Mucosa of descending colon (tissue), 3 donors: ENCODE results near the gene TUBAL3. TPM values are rescaled to one million over a fixed set of nuclear protein-coding genes. Genes with fewer than 3 reads are reported as not detected.
A peak's percentile ranks its signal among the peaks of the same experiment; 100 is the strongest.

ENCODE experiments used
- ATAC-seq: fragments of 200-7000 bp; cut with Tn5 transposase; one replicate; pipeline ENCODE4 v1.9.1; 2020; ENCODE audit warnings: mild to moderate bottlenecking, moderate library complexity
- DNase-seq, 3 donors: peaks; one replicate each; pipeline ENCODE4 v3.0.0-alpha.2; 2020
- H3K36me3 ChIP-seq: fragments of 200-600 bp; one replicate; pipeline ENCODE4 v1.8.0; 2021; ENCODE audit warnings: low read depth, mild to moderate bottlenecking
- H3K4me1 ChIP-seq: fragments of 200-600 bp; one replicate; pipeline ENCODE4 v1.8.0; 2021; ENCODE audit warnings: low read depth, mild to moderate bottlenecking
- H3K4me3 ChIP-seq: fragments of 200-600 bp; one replicate; pipeline ENCODE4 v1.8.0; 2021; ENCODE audit warnings: mild to moderate bottlenecking
- H3K9me3 ChIP-seq: fragments of 200-600 bp; one replicate; pipeline ENCODE4 v1.8.0; 2021; ENCODE audit warnings: mild to moderate bottlenecking
- intact Hi-C, 2 donors: fragments of 100-400 bp; cut with DNase I in 1 of 2; cut with micrococcal nuclease in 1 of 2; formaldehyde crosslinking; loops; one replicate each; pipeline versions ENCODE4 v1.11.0 to v1.11.1; 2022; cut with DNase I, micrococcal nuclease
- total RNA-seq, 3 donors: library from RNA; stranded (reverse); fragmentation: NEBNext Ultra II Directional in 2 of 3; extraction: Animal tissue kit (Norgen Biotek cat#: 25700) in 2 of 3; gene quantifications; one replicate each; pipeline versions ENCODE4 v1.2.1 to v1.2.4, GENCODE V29; 2021 to 2023
- TF ChIP-seq, protein P1 (sequence below): fragments of 200-600 bp; IDR thresholded peaks from one replicate; pipeline ENCODE4 v1.8.0; 2022; ENCODE audit warnings: antibody characterized with exemption, mild to moderate bottlenecking
- donor health status: DM: no; HTN: no; CAD: no; lungs with moderate emphysema.
- donor health status: DM: no; HTN: no; CAD: no.
- donor health status: DM: no; HTN: yes; CAD: no.

Gene TUBAL3
- total RNA-seq, 3 donors from 2014 or later = 20.9 to 64.0 (median 38.7) TPM

- ATAC-seq = no peak
- no peaks in the 10 kb centered on the region for H3K9me3 ChIP-seq
- no peaks in the 10 kb centered on the region for H3K36me3 ChIP-seq
- H3K4me3 ChIP-seq = no peak overlapping the region
- intact Hi-C loops = no loop called here
- no peak for DNase-seq
- no peaks in the 10 kb centered on the region for H3K4me1 ChIP-seq
- TF ChIP-seq, protein P1, sequence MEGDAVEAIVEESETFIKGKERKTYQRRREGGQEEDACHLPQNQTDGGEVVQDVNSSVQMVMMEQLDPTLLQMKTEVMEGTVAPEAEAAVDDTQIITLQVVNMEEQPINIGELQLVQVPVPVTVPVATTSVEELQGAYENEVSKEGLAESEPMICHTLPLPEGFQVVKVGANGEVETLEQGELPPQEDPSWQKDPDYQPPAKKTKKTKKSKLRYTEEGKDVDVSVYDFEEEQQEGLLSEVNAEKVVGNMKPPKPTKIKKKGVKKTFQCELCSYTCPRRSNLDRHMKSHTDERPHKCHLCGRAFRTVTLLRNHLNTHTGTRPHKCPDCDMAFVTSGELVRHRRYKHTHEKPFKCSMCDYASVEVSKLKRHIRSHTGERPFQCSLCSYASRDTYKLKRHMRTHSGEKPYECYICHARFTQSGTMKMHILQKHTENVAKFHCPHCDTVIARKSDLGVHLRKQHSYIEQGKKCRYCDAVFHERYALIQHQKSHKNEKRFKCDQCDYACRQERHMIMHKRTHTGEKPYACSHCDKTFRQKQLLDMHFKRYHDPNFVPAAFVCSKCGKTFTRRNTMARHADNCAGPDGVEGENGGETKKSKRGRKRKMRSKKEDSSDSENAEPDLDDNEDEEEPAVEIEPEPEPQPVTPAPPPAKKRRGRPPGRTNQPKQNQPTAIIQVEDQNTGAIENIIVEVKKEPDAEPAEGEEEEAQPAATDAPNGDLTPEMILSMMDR = no peak
Observed at GRCh38 chr10:5435328-5435727, 30.7 kb upstream of the TUBAL3 start.

GRCh38 chr10:5434017-5434753 lies 29.6 kb upstream of the TUBAL3 start:
- ATAC-seq = peak; percentile 84
- no peaks in the 10 kb centered on the region for H3K36me3 ChIP-seq
- H3K4me1 ChIP-seq = no peaks in the 10 kb centered on the region
- H3K4me3 ChIP-seq = no peak overlapping the region
- DNase-seq = no peak
- intact Hi-C loops = no loop called here
- TF ChIP-seq, protein P1 = peak; percentile 37
- H3K9me3 ChIP-seq = no peaks in the 10 kb centered on the region

- Histone ChIP-seq H3K4me1 (no peaks in the 10 kb centered on the region), H3K9me3 (no peaks in the 10 kb centered on the region), H3K36me3 (no peaks in the 10 kb centered on the region), H3K4me3 (no peak overlapping the region)
- intact Hi-C loops = no loop called here
- ATAC-seq (no peak), DNase-seq (no peak)
- TF ChIP-seq, protein P1 = no peak
Observed at GRCh38 chr10:5433182-5433581, 28.6 kb upstream of the TUBAL3 start.

DNA sequence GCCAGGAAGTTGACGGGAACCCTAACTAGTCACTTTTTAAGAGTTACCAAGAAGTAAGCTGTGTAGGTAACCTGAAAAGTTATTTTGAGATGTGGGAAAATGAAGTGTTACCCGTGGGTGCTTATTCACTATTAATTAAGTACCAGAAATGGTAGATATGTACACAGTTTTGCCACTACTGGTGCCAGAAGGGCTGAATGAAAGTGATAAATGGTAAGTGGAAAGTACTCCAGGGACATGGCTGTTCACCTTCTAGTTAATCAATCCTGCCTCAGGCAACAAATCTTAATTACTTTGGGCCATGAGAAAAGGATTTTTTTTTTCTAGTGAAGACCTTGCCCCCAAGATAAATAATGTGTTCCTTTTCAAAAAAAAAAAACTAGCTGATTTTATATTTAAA lies 23.5 kb upstream of the TUBAL3 start:
- H3K4me3 ChIP-seq = no peak overlapping the region
- H3K36me3 ChIP-seq = no peaks in the 10 kb centered on the region
- H3K9me3 ChIP-seq = no peaks in the 10 kb centered on the region
- H3K4me1 ChIP-seq = no peaks in the 10 kb centered on the region
- no peak for ATAC-seq
- intact Hi-C loops = loop anchor here in 1 of 2 donors (10.0 kb wide), 1 partner anchor 583 kb away; no protein-coding TSS in a partner anchor
- TF ChIP-seq, protein P1 = no peak
- DNase-seq = no peak

DNA sequence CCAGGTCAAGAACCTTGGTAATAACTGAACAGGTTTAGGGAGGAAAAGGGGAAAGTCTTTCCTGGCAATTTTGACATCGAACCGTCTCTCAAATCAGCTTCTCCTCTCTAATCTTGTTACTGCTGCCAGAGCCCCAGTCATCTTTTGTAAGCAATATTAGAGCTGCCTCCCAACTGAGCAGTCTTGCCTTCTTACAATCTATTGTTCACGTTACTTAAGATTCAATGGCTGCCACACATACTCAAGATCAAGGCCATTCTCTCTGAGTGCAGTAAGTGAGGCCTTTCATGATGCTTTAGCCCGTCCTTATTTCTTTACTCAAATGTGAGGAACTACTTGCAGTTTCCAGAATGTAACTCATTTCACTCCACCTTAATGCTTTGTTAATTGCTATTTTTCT lies 20.1 kb upstream of the TUBAL3 start:
- ATAC-seq (no peak), DNase-seq (no peak)
- no peaks in the 10 kb centered on the region for H3K36me3 ChIP-seq
- no peaks in the 10 kb centered on the region for H3K9me3 ChIP-seq
- TF ChIP-seq, protein P1 = no peak
- H3K4me3 ChIP-seq = no peak overlapping the region
- intact Hi-C loops = loop anchor here in 1 of 2 donors (10.0 kb wide), 1 partner anchor 580 kb away; no protein-coding TSS in a partner anchor
- no peaks in the 10 kb centered on the region for H3K4me1 ChIP-seq
